ENCODE results near the gene HOXD4.

The HOXD4 gene

GRCh38 chr2:176114120-176114929 is 37.0 kb upstream of the HOXD4 start:
- no peak for DNase-seq

GRCh38 chr2:176114930-176115625 is 36.3 kb upstream of the HOXD4 start:
- no peak for DNase-seq

GRCh38 chr2:176115883-176116813 is 35.2 kb upstream of the HOXD4 start, which contains the start of gene HOXD10:
Gene HOXD10, plus strand, starts transcription at chr2:176116778. Its CDS starts 56 bp downstream, at chr2:176116834.
- DNase-seq = no peak

- no peak for DNase-seq
Measured at GRCh38 chr2:176117162-176117822, 34.1 kb upstream of the HOXD4 start.

GRCh38 chr2:176117823-176118371 is 33.5 kb upstream of the HOXD4 start:
- DNase-seq = no peak

DNA sequence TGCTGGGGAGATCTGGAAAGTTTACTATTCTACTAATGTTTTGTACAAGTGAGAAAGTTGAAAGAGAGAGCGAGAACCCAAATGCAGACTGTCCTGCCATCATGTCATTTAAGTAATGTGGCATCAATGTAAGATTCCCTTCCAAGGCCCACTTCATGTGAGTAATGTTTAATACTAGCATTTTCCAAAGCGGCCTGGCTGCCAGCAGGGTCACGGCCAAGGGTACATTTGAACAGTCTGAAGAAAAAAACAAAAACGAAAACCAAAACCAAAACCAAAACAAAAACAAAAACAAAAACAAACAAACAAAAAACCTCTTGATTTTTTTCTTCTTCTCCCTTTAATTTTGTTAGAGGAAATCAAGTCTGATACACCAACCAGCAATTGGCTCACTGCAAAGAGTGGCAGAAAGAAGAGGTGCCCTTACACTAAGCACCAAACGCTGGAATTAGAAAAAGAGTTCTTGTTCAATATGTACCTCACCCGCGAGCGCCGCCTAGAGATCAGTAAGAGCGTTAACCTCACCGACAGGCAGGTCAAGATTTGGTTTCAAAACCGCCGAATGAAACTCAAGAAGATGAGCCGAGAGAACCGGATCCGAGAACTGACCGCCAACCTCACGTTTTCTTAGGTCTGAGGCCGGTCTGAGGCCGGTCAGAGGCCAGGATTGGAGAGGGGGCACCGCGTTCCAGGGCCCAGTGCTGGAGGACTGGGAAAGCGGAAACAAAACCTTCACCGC is 32.6 kb upstream of the HOXD4 start:
- no peak for DNase-seq

- no peak for DNase-seq
Measured at GRCh38 chr2:176120364-176121189, 30.8 kb upstream of the HOXD4 start.

DNA sequence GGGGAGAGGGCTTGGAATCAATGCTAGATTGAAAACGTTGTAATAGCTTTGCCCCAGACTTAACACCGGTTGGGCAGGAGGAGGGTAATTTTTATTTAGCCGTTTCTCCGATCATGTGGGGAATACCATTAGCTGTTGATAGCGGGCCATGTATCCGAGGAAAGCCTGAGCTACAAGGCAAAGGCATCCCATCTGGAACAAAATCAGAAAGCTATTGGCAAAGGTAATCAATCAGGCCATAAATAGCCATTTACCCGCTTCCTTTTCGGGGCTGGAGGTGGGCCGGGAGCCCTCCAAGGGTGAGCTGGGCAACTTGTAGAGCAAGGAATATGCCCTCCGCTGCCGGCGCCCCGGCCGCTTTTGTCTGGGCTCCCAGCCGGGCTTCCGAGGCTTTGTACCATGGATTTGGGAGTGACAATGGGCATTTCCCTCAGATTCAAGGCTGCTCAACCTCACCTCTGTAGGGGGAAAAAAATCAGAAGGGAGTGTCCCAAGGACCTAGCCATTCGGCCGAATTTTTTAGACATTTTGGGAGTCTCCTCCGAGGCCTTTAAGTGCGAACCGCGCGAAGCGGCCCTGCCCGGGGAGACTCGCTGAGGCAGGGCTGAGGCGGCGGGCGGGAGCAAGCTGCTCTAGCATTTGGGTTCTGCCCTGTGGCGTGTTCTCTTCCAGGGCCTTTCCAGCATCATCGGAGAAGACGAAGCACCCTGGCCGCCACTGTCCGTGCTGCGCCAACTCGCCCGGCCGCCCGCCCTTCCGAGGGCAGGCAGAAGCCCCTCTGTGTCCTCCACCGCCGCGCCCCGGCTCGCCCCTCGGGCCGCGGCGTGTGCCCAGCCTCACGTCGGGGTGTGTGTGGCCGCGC is 29.9 kb upstream of the HOXD4 start:
- DNase-seq = no peak

DNA sequence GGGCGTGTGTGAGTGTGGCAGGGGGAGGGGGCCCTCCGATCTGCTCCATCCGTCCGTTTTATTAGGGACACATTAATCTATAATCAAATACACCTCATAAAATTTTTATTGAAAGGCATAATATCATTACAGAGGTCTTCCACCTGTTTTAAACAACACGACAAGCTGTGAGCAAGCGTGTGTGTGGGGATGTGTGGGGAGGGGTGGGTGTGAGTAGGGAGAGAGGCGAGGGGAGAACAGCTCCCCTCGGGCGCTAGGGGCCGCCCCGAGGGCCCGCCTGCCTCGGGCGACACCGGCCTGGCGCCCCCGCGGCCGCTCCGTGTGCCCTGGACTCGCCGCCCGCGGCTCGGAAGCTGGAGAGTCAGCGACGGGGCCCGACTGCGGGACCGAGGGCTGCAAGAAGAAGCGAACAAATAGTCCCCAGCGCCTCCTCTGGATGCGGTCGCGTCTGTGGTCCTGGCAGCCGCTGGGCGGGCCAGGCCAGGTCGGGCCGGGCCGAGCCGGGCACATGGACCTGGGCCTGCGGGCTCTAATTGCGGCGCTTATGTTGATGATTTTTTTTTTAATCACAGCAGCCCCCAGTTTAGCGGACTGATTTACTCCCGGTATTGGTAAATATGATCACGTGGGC is 29.2 kb upstream of the HOXD4 start:
- no peak for DNase-seq

DNA sequence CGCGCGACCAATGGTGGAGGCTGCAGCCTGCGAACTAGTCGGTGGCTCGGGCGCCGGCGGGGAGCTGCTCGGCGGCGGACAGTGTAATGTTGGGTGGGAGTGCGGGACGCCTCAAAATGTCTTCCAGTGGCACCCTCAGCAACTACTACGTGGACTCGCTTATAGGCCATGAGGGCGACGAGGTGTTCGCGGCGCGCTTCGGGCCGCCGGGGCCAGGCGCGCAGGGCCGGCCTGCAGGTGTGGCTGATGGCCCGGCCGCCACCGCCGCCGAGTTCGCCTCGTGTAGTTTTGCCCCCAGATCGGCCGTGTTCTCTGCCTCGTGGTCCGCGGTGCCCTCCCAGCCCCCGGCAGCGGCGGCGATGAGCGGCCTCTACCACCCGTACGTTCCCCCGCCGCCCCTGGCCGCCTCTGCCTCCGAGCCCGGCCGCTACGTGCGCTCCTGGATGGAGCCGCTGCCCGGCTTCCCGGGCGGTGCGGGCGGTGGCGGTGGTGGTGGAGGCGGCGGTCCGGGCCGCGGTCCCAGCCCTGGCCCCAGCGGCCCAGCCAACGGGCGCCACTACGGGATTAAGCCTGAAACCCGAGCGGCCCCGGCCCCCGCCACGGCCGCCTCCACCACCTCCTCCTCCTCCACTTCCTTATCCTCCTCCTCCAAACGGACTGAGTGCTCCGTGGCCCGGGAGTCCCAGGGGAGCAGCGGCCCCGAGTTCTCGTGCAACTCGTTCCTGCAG is 28.5 kb upstream of the HOXD4 start, which contains the start of gene HOXD9:
TSS of gene HOXD9 (plus strand) at position 37 of the 728 bp plus-strand sequence. CDS start at position 87, 50 bp downstream.
- DNase-seq = no peak

DNA sequence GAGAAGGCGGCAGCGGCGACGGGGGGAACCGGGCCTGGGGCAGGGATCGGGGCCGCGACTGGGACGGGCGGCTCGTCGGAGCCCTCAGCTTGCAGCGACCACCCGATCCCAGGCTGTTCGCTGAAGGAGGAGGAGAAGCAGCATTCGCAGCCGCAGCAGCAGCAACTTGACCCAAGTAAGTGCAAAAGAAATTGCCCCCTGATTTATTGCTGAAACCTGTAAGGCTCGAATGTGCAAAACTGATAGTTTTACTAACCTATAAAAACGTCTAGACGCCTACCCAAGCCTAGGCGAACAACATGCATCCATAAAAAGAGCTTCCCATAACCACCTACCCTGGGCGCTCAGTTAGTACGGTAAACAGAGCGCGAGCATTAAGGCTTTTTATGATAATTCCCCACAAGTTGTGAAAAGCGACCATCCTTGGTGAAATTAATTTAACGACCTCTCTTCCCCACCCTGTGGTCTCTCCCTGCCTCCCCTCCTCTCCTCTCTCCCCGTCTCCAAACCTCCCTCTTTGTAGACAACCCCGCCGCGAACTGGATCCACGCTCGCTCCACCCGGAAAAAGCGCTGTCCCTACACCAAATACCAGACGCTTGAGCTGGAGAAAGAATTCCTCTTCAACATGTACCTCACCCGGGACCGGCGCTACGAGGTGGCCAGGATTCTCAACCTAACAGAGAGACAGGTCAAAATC is 27.8 kb upstream of the HOXD4 start:
- DNase-seq = no peak

- no peak for DNase-seq
Measured at GRCh38 chr2:176124110-176124946, 27.0 kb upstream of the HOXD4 start.

- DNase-seq = no peak
Measured at GRCh38 chr2:176124947-176125771, 26.2 kb upstream of the HOXD4 start.

DNA sequence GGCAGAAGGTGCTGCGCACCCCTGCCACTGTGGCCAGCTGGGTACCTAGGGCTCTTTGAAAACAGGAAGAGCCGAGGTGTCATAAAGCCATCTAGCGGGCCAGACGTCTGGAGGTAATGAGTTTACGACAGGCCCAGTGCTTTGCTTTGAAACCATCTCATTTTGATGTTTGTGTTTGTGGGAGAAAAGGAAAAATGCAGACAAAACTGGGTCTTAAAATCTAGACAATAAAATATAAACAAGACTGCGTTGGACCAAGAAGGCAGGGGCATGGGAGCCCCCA is 25.6 kb upstream of the HOXD4 start:
- no peak for DNase-seq

- DNase-seq = peak; percentile 67
Measured at GRCh38 chr2:176126929-176127773, 24.2 kb upstream of the HOXD4 start.
